PFSK-1 (cell line): ENCODE results near the gene CLCN4.

Experiments used
- FOXP2 ChIP-seq: optimal IDR thresholded peaks from 2 replicates; pipeline ENCODE3; 2011; ENCODE audit warnings: borderline replicate concordance, control low read depth, inconsistent platforms; ENCODE audit not compliant: insufficient read depth; ENCODE audit errors: extremely low read length, extremely low read depth
- POLR2AphosphoS5 ChIP-seq: IDR thresholded peaks from 2 replicates; pipeline ENCODE4 v1.6.1; 2012; ENCODE audit warnings: low read depth, mild to moderate bottlenecking, control low read depth, low read length, moderate library complexity
- SIN3A ChIP-seq: IDR thresholded peaks from 2 replicates; pipeline ENCODE4 v1.6.1; 2012; ENCODE audit warnings: mild to moderate bottlenecking, low read length, moderate library complexity, borderline replicate concordance; ENCODE audit not compliant: insufficient read depth
- TAF1 ChIP-seq: IDR thresholded peaks from 2 replicates; pipeline ENCODE4 v1.6.1; 2012; ENCODE audit warnings: low read length, control low read depth, borderline replicate concordance; ENCODE audit not compliant: insufficient read depth
- TF ChIP-seq, protein P1 (sequence below), 2 experiments: IDR thresholded peaks; 2 replicates each; pipeline versions ENCODE4 v1.6.1 to v1.8.0; 2011 to 2012; ENCODE audit warnings: low read depth in 2 of 2, low read length in 2 of 2, control low read depth in 1 of 2, inconsistent platforms in 1 of 2, mild to moderate bottlenecking in 1 of 2, moderate library complexity in 1 of 2; ENCODE audit not compliant: insufficient read depth in 1 of 2

The CLCN4 gene

DNA sequence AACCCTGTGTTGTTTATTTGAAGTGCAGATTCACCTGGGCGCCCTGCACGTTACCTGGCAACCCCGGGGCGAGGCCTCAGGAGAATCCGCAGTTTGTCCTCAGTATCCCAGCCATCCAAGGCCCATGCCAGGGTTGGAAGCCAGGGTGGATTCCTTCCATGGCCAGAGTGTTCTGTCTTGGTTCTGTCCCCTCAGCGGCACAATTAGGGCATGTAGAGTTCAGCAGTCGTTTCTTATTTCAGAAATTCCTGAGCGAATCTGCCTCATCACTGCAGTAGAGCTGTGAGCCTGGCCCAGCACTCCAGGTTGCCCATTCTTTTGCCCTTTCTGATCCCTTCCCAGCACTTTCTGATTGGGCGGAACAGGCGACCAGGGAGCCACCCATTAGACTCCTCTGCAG lies 29.9 kb upstream of the CLCN4 start:
- no peak for TF ChIP-seq TAF1

DNA sequence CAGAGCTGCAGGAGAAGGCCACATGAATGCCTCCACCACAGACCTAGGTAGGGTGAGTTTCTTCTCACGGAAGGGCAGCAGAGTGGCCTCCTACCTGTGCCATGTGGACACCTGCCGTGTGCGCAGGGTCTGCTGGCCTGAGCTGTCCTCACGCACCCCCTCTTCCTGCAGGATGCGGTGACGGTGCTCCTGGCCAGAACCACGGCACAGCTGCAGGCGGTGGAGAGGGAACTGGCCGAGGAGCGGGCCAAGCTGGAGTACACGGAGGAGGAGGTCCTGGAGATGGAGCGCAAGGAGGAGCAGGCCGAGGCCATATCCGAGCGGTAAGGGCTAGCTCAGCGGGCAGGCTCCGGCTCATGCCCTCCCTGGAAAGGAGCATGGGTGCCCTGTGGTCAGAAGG lies 28.4 kb upstream of the CLCN4 start:
- no peak for TF ChIP-seq SIN3A
- no peak for TF ChIP-seq FOXP2
- no peak for TF ChIP-seq POLR2AphosphoS5
- TF ChIP-seq, protein P1, sequence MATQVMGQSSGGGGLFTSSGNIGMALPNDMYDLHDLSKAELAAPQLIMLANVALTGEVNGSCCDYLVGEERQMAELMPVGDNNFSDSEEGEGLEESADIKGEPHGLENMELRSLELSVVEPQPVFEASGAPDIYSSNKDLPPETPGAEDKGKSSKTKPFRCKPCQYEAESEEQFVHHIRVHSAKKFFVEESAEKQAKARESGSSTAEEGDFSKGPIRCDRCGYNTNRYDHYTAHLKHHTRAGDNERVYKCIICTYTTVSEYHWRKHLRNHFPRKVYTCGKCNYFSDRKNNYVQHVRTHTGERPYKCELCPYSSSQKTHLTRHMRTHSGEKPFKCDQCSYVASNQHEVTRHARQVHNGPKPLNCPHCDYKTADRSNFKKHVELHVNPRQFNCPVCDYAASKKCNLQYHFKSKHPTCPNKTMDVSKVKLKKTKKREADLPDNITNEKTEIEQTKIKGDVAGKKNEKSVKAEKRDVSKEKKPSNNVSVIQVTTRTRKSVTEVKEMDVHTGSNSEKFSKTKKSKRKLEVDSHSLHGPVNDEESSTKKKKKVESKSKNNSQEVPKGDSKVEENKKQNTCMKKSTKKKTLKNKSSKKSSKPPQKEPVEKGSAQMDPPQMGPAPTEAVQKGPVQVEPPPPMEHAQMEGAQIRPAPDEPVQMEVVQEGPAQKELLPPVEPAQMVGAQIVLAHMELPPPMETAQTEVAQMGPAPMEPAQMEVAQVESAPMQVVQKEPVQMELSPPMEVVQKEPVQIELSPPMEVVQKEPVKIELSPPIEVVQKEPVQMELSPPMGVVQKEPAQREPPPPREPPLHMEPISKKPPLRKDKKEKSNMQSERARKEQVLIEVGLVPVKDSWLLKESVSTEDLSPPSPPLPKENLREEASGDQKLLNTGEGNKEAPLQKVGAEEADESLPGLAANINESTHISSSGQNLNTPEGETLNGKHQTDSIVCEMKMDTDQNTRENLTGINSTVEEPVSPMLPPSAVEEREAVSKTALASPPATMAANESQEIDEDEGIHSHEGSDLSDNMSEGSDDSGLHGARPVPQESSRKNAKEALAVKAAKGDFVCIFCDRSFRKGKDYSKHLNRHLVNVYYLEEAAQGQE (IDR thresholded peaks at IDR 0.05; ENCODE audit: insufficient read depth in 1 of 2, low read depth in 2 of 2, low read length in 2 of 2), result no peak
- no peak for TF ChIP-seq TAF1

DNA sequence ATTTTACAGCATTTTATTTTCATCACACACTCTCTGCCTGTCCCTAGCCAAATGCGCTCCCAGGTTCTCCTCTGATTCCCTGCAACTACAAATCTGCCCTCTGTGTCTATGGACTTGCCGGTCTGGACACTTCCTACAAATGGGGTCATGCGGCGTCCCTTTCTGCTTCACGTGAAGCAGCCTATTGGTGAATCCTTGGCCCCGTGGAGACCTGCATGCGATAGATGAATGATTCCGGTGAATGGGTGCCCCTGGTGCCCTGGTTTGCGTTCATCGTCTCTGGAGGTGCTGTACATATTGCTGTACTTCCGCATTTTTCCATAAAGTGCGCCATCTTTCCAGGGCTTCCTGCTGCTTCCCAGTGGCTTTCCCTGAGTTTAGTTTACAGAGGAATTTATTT lies 27.5 kb upstream of the CLCN4 start:
- TF ChIP-seq SIN3A (no peak), FOXP2 (no peak), TAF1 (no peak), POLR2AphosphoS5 (no peak)
- TF ChIP-seq, protein P1 (IDR thresholded peaks at IDR 0.05; ENCODE audit: insufficient read depth in 1 of 2, low read depth in 2 of 2, low read length in 2 of 2), result no peak

DNA sequence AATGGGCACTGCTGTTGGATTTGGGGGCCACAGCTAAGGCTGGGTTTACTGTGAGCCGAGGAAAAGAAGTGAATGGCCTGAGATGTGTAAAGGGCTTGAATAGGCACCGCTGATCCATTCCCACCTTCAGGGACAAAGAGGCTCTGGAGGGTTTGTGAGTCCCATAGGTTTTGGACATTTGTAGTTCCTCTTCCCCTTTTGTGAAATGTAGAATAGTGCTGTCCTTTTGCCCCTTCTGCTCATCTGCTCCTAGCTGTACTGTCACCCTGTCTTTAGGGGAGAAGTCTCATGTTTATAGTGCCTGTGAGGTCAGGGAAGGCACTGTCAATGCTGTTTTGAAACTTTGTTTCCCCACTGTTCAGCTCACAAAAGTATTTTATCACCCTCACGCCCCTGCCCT lies 26.4 kb upstream of the CLCN4 start:
- TF ChIP-seq, protein P1 (IDR thresholded peaks at IDR 0.05; ENCODE audit: insufficient read depth in 1 of 2, low read depth in 2 of 2, low read length in 2 of 2), result no peak
- TF ChIP-seq SIN3A, result no peak
- no peak for TF ChIP-seq TAF1
- no peak for TF ChIP-seq POLR2AphosphoS5
- no peak for TF ChIP-seq FOXP2

DNA sequence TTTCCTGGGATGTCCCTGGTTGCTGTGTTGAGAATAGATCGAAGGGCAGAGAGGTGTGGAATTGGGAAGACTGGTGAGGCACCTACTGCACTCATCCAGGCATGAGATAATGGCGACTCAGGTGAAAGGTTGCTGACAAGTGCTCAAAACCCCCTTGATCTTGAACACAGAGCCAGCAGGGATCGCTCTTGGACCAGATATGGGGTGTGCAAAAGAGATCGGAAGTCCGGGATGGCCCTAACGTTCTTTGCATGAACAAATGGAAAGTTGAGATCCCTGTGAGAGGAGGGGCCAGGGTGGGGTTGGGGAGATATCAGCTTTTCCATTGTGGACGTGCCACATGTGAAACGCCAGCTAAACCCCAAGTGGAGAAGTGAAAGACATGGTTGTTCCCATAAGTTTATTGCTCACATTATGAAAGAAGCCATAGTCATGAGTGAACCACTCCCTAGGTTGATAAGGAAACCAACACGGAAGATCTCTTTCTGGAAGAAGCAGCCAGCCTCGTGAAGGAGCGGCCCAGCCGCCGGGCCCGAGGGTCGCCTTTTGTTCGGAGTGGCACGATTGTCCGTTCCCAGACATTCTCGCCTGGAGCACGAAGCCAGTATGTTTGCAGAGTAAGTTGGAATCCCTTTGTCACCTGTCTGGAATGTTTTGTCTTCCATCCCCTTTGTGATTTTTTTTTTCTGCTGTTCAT lies 22.6 kb upstream of the CLCN4 start:
- no peak for TF ChIP-seq POLR2AphosphoS5
- TF ChIP-seq, protein P1 (IDR thresholded peaks at IDR 0.05; ENCODE audit: insufficient read depth in 1 of 2, low read depth in 2 of 2, low read length in 2 of 2), result no peak
- TF ChIP-seq FOXP2, result no peak
- TF ChIP-seq SIN3A, result no peak
- no peak for TF ChIP-seq TAF1
